GM19240 (cell line): ENCODE measurements around the gene CYP17A1.
A peak's percentile ranks its signal among the peaks of the same experiment; 100 is the strongest.

Source experiments
- DNase-seq: peaks from one replicate; pipeline ENCODE4 v3.0.0; 2011; ENCODE audit warnings: low spot score; ENCODE audit not compliant: insufficient read length

The CYP17A1 gene

DNA sequence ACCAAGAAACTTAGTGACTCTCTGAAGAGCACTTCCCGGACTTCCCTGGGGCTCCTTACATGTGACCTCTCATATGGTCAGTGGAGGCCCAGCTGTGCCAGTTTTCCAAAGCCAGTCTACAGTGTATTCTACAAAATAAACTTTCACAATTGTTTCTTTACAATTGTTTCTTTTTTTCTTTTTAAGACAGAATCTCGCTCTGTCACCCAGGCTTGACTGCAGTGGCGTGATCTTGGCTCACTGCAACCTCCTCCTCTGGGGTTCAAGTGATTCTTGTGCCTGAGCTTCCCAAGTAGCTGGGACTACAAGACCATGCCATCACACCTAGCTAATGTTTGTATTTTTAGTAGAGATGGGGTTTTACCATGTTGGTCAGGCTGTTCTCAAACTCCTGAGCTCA, 25.9 kb downstream of the CYP17A1 start:
- DNase-seq = no peak

- DNase-seq = no peak
Measured at GRCh38 chr10:102808380-102808779, 28.8 kb downstream of the CYP17A1 start.

DNA sequence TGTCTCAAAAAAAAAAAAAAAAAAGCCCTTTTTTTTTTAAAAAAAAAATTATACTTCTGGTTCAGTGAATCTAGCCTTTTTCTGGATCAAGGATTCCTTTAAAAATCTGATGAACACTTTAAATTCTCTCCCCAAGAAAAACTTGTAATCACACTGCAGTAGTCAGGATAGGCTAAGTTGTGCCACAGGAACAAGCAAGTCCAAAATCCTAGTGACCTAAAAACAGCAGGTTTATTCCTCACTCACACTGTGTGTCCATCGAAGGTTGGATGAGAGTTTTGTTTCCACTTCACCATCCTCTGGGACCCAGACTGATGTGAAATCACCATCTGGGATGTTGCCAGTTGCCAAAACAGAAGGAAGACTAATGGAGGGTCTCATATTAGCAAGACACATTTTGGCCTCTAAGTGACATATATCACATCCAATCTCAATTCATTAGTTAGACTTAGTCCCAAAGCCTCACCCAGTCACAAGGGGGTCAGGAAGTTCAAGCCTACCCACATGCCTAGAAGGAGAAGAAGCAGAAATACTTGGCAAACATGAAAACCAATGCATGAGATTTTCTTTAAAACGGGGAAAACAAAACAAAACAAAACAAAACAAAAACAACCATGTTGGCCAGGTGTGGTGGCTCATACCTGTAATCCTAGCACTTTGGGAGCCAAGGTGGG, 32.7 kb downstream of the CYP17A1 start:
- DNase-seq = no peak

- DNase-seq = no peak
Measured at GRCh38 chr10:102802920-102803534, 34.2 kb downstream of the CYP17A1 start.

DNA sequence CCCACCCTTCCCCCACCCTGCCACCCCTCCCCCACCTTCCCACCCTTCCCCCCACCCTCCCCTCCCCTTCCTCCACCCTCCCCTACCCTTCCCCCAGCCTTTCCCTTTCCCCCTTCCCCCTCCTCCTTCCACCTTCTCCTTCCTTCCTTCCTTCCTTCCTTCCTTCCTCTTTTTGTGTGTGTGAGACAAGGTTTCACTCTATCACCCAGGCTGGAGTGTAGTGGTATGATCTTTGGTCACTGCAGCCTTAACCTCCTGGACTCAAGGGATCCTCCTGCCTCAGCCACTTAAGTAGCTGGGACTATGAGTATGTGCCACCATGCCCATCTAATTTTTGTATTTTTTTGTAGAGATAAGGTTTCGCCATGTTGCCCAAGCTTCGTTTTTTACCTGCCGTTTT, 35.2 kb downstream of the CYP17A1 start:
- no peak for DNase-seq

GRCh38 chr10:102801496-102801895, 35.7 kb downstream of the CYP17A1 start:
- no peak for DNase-seq

DNA sequence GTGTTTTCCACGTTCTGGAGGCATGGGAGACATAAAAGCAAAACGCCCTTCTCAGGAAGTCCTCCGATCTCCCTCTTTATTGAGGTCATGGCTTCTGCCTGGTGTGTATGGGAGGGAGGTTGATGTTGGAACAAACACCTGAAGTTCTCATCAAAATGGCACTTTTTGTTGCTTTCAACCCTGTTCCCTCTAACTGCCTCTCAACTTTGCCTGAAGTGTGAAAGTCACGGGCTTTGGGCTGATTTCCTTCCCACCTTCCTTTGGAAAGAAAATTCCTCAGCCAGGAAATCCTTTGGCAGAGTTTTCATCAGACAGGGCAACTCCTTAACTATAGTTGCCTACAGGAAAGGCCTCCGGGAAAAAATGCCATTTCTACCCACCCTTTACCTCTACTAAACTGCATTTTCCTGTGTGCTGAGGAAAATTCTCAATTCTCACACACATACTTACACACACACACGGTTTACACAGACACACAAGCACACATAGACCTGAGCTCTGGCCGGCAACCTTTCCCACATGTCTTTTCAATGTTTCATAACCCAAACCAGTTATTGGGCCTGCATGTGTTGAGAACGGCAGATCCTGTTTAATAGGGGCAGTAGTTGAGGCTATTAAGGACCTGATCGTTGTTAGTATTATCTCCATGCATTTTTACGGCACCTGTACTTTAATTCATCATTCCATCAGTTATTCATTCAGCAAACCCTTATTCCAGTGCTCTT, 36.4 kb downstream of the CYP17A1 start:
- no peak for DNase-seq

GRCh38 chr10:102799691-102800471, 37.3 kb downstream of the CYP17A1 start:
- no peak for DNase-seq

DNA sequence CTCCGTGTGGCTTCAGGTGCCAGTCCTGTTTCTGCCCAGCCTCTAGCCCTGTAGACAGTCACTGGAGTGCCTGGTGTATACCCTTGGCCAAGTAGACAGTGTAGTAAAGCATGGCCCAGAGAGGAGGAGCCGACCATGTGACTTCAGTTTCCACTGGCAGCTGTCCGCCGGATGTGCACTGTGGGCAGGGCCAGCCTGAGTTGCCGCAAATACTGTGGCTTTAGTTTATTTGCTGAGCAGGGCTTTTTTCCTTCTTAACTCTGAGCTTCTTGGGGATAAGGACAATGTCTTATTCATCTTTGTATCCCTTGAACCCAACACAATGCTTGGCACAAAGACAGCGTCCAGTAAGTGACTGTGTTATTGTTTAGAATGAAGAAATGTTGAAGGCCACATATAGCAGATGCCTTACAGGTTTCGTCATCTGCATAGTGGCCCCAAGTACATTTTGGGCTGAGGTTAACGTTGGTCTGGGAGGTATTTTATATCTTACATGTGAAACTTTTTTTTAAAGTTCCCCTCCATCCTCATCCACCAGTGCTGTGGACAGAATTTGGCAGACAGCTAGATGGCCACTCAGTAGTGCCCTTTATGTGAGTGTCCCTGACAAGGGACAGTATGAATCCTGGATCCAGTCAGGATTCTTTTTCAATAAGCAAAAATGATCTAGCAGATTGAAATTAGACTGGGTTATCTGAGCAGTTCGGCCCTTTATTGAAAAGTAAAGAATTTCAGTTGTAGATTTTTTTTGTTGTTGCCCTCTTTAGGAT, 40.6 kb downstream of the CYP17A1 start:
- DNase-seq = peak; percentile 73

DNA sequence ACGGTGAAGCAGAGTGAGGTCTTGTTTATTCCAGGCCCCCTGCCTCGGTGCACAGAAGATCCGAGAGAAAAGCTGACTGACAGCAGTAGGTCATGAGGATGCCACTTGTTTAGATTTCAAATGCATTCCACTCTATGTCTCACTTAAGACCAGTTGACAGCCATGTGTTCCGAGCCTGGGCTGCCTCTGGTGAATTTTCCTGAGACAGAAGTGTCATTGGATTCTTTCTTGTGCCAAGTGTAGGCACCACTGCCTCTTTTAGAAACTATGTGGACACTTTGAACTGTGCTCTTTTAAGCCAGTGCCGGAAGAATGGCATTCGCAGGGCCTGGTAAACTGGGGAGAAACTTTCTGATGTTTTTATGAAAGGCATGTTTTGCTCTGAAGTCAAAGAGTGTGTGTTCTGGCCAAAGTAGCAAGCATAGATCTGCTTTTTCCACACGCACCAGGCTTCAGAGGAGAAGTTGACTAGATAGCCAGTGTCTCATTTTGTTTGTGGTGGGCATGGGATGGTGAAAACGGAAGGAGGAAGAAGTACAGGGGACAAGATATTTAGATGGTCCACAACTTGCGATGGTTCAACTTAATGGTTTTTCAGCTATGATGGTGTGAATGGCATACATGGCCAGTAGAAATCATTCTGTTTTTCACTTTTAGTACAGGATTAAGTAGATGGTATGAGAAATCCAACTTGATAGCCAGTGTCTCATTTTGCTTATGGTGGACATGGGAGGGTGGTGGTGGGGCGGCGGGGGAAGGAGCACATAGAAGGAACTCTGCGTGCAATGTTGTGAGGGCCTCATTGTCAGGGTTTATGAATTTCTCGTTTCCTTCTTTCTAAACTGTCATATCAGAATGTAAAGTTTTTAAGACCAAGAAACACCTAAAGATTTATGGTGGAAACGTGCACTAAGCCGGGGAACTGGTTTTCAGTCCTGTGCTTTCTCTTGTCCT, 41.5 kb downstream of the CYP17A1 start:
- no peak for DNase-seq

GRCh38 chr10:102791754-102792395, 45.3 kb downstream of the CYP17A1 start:
- DNase-seq = no peak

DNA sequence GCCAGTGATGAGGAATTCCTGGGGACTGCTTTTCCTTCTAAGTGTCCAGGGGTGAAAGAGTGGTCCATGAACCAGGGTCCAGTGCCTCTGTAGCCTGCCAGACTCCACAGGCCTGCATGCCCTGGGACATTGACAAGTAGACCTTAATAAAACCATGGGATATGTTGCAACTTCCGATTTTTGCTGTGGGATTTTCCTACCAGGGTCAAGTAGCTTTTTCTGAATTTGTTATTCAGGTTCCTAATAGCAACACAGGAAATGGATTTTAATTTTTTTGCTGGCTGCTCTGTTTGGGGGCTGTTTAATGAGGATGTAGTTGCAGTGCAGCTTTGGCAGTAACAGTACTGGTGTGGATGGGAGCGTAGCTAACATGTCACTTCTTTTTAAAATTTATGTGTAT, 51.4 kb downstream of the CYP17A1 start:
- DNase-seq = no peak

- DNase-seq = no peak
Measured at GRCh38 chr10:102783568-102783967, 53.6 kb downstream of the CYP17A1 start.

GRCh38 chr10:102782673-102783551, 54.3 kb downstream of the CYP17A1 start:
- DNase-seq = no peak

- no peak for DNase-seq
Measured at GRCh38 chr10:102781921-102782557, 55.2 kb downstream of the CYP17A1 start.

GRCh38 chr10:102781090-102781920, 55.9 kb downstream of the CYP17A1 start:
- no peak for DNase-seq
